SKM-1 (cell line): ENCODE measurements around the gene MAP2K3.
"Not testable (repeated sequence)": the region's sequence is repeated elsewhere in the genome, so short reads cannot be mapped to it uniquely, and the experiment has no call there.

ENCODE experiments used
- DNase-seq: peaks from one replicate; lab custom pipeline; 2025; ENCODE audit not compliant: unreplicated experiment; lab: John Stamatoyannopoulos, UW

Gene MAP2K3

GRCh38 chr17:21327921-21328320 lies 43.4 kb downstream of the MAP2K3 start:
- DNase-seq = not testable (repeated sequence)

- DNase-seq = not testable (repeated sequence)
Observed at GRCh38 chr17:21328778-21329177, 44.3 kb downstream of the MAP2K3 start.

GRCh38 chr17:21330436-21331160 lies 46.1 kb downstream of the MAP2K3 start:
- no peak for DNase-seq

GRCh38 chr17:21336541-21337294 lies 52.2 kb downstream of the MAP2K3 start:
- not testable (repeated sequence) for DNase-seq

GRCh38 chr17:21337981-21338625 lies 53.6 kb downstream of the MAP2K3 start:
- DNase-seq = not testable (repeated sequence)

- DNase-seq = no peak
Observed at GRCh38 chr17:21339011-21339410, 54.5 kb downstream of the MAP2K3 start.

- not testable (repeated sequence) for DNase-seq
Observed at GRCh38 chr17:21339571-21339970, 55.1 kb downstream of the MAP2K3 start.

- not testable (repeated sequence) for DNase-seq
Observed at GRCh38 chr17:21340407-21340806, 55.9 kb downstream of the MAP2K3 start.

GRCh38 chr17:21341279-21341678 lies 56.8 kb downstream of the MAP2K3 start:
- not testable (repeated sequence) for DNase-seq

GRCh38 chr17:21341925-21342540 lies 57.5 kb downstream of the MAP2K3 start:
- not testable (repeated sequence) for DNase-seq

- not testable (repeated sequence) for DNase-seq
Observed at GRCh38 chr17:21343061-21343949, 58.8 kb downstream of the MAP2K3 start.

- not testable (repeated sequence) for DNase-seq
Observed at GRCh38 chr17:21344801-21345200, 60.3 kb downstream of the MAP2K3 start.

GRCh38 chr17:21345236-21345635 lies 60.7 kb downstream of the MAP2K3 start:
- no peak for DNase-seq

- DNase-seq = not testable (repeated sequence)
Observed at GRCh38 chr17:21346107-21346506, 61.6 kb downstream of the MAP2K3 start.

GRCh38 chr17:21346651-21347250 lies 62.2 kb downstream of the MAP2K3 start:
- not testable (repeated sequence) for DNase-seq

GRCh38 chr17:21347660-21348059 lies 63.1 kb downstream of the MAP2K3 start:
- not testable (repeated sequence) for DNase-seq

- DNase-seq = not testable (repeated sequence)
Observed at GRCh38 chr17:21348081-21348925, 63.8 kb downstream of the MAP2K3 start.

- not testable (repeated sequence) for DNase-seq
Observed at GRCh38 chr17:21348926-21349261, 64.4 kb downstream of the MAP2K3 start.
